Erythroblast (primary cell): ENCODE results near the gene SLC10A4.
"Not testable (repeated sequence)": the region's sequence is repeated elsewhere in the genome, so short reads cannot be mapped to it uniquely, and the experiment has no call there.

Experiments
- DNase-seq, 2 experiments: peaks; one replicate each; lab custom pipeline; 2025; lab: John Stamatoyannopoulos, UW
- GATA1 ChIP-seq: IDR thresholded peaks from 2 replicates; pipeline ENCODE4 v1.6.1; 2011; ENCODE audit warnings: low read depth, mild to moderate bottlenecking, control low read depth, low read length, moderate library complexity
- POLR2A ChIP-seq: IDR thresholded peaks from 2 replicates; pipeline ENCODE4 v1.6.1; 2011; ENCODE audit warnings: mild to moderate bottlenecking, low read length

Gene SLC10A4, protein sequence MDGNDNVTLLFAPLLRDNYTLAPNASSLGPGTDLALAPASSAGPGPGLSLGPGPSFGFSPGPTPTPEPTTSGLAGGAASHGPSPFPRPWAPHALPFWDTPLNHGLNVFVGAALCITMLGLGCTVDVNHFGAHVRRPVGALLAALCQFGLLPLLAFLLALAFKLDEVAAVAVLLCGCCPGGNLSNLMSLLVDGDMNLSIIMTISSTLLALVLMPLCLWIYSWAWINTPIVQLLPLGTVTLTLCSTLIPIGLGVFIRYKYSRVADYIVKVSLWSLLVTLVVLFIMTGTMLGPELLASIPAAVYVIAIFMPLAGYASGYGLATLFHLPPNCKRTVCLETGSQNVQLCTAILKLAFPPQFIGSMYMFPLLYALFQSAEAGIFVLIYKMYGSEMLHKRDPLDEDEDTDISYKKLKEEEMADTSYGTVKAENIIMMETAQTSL

DNA sequence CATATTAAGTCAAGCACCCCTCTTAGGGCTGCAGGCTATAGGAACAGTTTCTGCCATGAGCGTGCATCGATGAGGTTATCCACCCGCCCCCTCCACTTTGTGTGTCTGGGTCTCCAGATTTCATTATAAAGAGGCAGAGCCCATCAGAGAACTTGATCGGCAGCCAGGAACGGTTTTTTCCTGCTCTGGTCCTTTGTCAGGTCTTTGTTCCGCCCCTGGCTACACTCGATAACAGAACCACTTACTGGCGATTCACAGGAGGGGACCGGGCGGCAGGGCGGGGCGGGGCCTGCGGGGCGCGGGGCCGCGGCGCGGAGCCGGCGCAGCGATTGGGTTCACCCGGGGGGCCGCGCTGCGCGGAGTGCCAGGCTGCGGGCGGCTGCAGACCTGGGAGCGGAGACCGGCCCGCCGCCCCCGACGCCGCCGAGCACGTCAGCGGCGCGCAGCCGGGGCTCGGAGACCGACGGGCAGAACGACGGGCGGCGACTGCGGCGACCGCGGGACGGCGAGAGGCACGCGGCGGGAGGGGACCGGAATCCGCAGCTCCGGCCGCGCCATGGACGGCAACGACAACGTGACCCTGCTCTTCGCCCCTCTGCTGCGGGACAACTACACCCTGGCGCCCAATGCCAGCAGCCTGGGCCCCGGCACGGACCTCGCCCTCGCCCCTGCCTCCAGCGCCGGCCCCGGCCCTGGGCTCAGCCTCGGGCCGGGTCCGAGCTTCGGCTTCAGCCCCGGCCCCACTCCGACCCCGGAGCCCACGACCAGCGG is at the start of gene SLC10A4:
Gene SLC10A4 (plus strand): TSS at position 338 of the 771 bp plus-strand sequence. CDS start 219 bp downstream, at position 557.
- TF ChIP-seq GATA1 (no peak), POLR2A (no peak)
- peak; percentile 51 to 78 for DNase-seq

DNA sequence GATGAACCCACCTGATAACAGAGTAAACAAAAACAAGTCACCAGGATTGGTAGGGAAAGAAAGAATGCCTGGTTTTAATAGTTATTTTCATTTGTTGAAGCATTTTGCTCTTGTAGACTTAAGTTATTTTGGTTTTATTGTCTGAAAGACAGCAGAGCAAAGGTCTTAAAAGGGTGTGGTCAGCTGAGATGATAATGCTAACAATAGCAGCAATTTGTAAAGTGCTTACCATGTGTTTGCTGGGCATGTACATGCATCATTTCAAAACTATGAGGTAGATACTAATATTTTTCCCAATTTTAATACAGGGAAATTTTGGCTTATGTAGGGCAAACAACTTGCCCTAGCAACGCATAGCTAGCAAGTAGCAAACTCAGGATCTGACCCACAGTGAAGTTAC is 46.8 kb upstream of the SLC10A4 start:
- DNase-seq = no peak
- TF ChIP-seq GATA1 = no peak
- TF ChIP-seq POLR2A = no peak

DNA sequence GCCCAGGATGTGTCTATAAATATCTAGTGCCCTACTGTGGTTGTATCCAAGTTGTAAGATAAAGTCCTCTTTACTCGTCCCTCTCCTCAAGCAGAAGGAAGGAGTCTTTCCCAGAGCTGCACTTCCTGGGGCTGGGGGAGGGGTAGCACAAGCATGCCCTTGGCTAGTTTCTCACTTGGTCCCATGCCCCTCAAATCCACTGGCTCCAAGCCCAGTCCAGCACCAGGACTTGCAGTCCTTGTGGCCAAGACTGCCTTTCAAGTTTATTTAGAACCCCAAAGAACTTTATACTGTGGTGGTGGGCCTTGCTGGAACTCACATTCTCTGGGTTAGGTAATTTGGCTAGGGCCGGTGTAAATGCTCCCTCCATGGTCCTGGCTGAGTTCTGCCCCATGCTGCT is 43.2 kb upstream of the SLC10A4 start:
- DNase-seq = no peak
- no peak for TF ChIP-seq POLR2A

DNA sequence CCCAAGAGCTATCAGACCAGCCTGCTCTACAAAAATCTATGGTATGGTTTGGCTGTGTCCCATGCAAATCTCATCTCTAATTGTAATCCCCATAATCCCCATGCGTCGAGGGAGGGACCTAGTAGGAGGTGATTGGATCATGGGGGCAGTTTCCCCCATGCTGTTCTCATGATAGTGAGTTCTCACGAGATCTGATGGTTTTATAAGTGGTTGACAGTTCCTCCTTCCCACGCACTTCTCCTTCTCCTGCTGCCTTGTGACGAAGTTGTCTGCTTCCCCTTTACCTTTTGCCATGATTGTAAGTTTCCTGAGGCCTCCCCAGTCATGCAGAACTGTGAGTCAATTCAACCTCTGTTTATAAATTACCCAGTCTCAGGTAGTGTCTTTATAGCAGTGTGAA is 42.2 kb upstream of the SLC10A4 start:
- not testable (repeated sequence) for DNase-seq

DNA sequence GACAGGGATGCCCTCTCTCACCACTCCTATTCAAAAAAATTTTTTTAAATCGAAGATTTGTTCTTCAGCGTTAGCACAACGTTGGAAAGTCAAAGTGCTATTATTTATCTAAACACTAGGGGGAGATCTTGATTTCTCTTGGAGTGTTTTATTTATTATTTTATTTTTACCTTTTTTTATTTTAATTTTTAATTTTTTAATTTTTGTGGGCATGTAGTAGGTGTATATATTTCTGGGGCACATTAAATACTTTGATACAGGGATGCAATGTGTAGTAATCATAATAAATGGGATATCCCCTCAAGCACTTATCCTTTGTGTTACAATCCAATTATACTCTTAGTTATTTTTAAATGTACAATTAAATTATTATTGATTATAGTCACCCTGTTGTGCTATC is 37.4 kb upstream of the SLC10A4 start:
- no peak for TF ChIP-seq GATA1
- no peak for TF ChIP-seq POLR2A
- DNase-seq = peak in 1 of 2 experiments; percentile 41

DNA sequence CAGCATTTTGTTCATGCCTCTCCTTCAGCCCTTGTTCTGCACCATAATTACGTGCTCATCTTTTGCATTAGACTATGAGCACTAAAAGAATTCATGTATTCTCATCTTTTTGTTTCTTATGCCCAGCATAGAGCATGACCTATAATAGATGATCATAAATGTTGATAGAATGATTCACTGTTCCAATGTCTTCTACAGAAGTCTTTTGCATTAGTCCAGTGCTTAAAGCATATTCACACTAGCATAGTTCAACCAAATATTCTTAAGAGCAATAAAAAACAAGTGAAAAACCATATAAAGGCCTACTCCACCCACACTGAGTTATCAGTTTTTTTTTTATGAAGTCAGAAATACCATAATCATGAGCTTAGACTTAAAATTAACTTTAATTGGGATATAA is 36.5 kb upstream of the SLC10A4 start:
- TF ChIP-seq POLR2A (no peak), GATA1 (no peak)
- no peak for DNase-seq

DNA sequence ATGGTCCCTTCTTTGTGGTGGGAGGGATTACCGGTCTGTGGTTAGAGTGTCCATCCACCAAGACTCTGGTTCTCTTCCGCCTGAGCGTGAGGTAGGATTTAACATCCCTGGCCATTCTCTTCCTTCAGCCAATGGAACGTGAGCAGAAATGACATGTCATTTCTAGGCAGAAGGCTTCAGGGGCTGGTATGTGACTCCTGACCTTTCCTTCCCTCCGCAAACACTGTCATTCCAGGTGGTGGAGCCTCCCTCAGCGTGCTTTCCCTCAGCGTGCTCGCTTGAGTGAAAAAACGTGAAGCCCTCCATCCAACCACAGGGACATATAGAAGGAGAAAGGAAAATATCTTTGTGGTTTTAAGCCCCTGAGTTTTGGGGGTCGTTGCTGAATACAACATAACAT is 34.0 kb upstream of the SLC10A4 start:
- no peak for TF ChIP-seq POLR2A
- TF ChIP-seq GATA1 = no peak
- no peak for DNase-seq

DNA sequence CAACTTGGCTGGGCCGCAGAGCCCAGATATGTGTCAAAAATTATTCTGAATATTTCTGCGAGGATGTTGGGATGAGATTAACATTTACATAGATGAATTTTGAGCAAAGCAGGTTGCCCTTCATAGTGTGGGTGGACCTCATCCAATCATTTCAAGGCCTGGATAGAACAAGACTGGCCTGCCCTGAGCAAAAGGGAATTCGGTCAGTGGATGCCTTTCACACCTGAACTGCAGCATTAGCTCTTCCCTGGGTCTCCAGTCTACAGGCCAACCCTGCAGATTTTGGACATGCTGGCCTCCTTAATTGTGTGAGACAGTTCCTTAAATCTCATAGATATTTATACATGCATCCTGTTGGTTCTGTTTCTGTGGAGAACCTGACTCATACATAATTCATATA is 32.4 kb upstream of the SLC10A4 start:
- TF ChIP-seq POLR2A (no peak), GATA1 (no peak)
- no peak for DNase-seq

DNA sequence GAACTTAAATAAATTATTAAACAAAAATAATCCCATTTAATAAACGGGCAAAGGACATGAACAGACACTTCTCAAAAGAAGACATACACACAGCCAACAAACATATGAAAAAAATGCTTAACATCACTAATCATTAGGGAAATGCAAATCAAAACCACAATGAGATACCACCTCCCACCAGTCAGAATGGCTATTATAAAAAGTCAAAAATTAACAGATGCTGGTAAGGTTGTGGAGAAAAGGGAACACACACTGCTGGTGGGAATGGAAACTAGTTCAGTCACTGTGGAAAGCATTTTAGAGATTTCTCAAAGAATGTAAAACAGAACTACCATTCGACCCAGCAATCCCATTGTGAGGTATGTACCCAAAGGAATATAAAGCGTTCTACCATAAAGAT is 31.5 kb upstream of the SLC10A4 start:
- not testable (repeated sequence) for DNase-seq

DNA sequence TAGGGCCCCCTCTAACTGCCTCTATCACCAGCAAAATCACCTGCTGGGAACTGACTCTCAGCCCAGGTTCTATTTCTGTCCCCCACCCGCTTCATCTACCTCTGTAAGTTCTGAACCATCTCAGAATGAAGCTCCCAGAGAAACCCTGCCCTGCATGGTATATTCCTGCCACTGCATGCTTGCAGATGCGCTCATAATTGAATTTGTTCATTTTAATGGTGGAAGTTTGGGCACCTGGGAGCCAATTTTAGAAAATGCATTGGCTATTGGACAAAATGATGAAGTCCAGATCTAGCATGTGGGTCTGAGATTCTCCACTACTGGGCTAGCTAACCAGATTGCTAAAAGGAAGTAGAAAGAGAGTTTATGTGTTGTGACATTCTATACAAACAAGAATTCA is 28.6 kb upstream of the SLC10A4 start:
- no peak for TF ChIP-seq POLR2A
- no peak for TF ChIP-seq GATA1
- no peak for DNase-seq

DNA sequence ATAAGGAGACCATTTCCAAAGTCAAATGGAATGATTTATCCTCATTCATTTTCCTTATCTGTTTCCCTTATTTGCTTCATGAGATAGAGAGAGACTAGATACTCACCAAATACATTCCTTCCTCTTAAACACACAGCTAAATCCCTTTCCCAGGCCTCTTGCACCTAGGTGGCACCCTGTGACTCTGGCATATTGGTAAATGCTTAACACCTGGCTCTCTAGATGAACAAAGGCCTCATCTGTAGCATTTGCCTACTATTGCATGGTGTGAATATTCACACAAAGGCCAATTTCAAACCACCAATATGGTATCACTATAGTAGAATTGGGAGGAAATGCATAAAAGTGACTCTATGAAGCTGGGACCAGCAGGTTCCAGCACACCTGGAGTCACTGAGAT is 22.1 kb upstream of the SLC10A4 start:
- DNase-seq = no peak
- no peak for TF ChIP-seq GATA1
- TF ChIP-seq POLR2A = no peak

DNA sequence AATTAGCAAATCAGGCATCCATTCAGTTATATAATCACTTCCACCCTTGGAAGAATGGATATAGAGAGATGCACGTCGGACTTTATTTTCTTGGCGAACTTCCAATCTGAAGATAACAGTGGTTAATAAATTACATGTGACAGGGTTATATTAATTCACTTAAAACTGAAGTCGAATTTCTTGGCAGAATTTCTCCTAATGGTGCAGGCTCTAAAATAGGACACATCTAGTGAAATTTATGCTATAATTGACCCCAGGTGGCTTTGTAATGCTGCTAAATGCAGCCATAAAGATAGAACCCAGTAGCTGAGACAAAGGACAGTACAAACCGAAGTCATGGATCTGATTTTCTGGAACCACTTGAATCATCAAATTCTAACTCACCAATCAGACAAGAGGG is 20.8 kb upstream of the SLC10A4 start:
- TF ChIP-seq POLR2A (no peak), GATA1 (no peak)
- no peak for DNase-seq

DNA sequence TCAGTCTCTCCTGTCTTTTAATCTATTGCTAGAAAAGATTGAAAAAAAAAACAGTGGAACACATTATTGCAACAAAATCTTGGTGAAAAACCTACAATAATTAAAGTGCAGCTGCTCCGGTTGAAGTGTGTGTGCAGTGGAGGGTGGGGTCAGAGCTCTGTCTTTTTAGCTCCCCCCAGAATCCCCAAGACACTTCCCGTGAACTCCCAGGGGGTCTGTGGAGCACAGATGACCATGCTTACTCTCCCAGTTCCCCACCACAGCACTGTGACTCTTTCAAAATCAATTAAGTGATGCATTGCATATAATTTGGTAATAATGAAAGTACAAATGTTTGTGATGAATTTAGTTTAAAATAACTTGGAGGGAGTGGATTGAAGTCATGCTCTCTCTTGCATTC is 15.7 kb upstream of the SLC10A4 start:
- TF ChIP-seq GATA1 (no peak), POLR2A (no peak)
- no peak for DNase-seq

DNA sequence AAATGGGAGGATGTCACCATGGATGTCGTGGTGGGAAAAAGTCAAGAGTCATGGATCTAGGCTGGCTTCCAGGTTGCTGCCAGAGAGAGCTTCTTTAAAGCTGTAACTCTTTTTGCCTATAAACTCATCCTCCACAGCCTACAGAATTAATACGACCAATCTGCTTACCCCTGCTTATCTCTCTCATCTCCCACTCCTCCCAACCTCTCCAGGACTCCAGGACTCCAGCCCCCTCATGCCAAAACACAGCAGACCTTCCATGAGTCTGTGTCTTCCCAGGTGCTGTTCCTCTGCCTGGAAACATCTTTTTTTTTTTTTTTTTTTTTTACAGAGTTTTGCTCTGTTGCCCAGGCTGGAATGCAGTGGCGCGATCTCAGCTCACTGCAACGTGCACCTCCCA is 15.3 kb upstream of the SLC10A4 start:
- no peak for TF ChIP-seq POLR2A
- no peak for TF ChIP-seq GATA1
- DNase-seq = no peak

DNA sequence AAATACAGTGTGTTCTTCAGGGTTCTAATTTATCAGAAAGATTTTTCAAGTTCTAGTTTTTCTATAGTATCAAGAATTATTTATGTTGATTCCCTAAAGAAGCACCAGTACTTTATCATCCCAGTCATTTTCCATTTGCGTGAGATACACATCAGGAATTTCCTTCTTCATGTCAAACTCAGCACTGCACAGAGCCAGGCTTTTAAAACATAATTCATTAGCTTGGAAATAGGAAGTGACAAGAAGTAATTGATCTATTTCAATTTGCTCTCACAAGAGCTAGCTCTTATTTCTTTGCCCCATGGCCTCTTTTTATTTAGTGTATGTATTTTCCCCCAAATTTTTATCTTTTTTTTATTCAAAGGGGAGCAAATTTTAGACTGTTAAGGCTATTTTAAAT is 13.0 kb upstream of the SLC10A4 start:
- no peak for DNase-seq
- TF ChIP-seq GATA1 (no peak), POLR2A (no peak)
